ENCODE results near the gene IFITM5.

Gene IFITM5

GRCh38 chr11:293852-294661 lies 5.3 kb downstream of the IFITM5 start:
- no peak for DNase-seq

DNA sequence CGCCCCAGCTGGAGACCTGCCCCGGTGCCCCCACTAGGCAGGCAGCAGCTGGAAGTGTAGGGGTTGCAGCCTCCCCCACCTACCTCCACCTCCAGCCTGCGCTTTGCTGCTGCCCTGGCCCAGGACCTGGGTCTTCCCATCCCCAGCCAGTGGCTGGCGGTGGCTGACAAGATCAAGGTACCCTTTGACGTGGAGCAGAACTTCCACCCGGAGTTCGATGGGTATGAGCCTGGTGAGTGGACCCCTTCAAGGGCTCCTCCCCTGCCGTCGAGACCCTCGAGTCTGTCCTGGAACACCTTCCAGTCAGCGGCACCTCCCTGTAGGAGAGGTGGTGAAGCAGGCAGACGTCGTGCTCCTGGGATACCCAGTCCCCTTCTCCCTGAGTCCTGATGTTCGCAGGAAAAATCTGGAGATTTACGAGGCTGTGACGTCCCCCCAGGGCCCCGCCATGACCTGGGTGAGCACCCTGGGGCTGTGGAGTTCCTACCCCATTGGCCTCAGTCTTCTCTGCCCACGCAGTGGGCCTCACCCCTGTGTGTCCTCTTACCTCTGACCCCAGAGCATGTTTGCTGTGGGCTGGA lies 6.0 kb downstream of the IFITM5 start:
- no peak for DNase-seq

DNA sequence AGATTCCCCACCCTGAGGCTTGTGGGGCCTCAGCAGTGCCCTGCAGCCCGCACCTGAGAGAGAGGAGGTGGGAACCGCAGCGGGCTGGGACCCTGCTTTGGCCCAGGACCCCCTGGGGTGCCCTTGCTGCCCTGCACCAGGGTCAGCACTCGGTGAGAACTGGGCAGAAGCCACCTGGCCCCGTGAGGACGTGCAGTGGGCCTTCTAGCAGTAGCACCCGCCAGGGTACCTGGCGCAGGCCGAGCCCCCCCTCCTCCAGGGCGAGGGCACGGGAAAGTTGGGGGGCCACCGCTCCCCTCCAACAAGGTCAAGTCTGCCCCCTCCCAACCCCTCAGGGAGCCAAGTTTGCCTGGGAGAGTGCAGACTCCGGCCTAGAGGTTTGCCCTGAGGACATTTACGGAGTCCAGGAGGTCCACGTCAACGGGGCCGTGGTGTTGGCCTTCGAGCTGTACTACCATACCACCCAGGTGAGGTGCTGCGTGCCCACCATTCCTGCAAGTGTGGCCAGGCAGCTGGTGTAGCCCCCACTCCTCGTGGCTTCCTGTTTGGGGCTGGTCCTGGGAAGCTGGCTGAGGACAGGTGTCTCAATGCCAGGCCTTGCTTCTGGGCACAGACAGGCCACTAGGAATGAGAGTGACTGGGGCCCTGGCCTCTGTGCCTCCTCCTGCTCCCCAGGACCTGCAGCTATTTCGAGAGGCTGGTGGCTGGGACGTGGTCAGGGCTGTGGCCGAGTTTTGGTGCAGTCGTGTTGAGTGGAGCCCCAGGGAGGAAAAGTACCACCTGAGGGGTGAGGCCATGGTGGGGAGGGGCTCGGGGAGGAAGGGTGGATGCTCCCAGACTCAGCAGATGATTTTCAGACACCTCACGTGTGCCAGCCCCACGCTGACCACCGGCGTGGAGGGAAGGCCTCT lies 6.9 kb downstream of the IFITM5 start:
- DNase-seq = no peak

DNA sequence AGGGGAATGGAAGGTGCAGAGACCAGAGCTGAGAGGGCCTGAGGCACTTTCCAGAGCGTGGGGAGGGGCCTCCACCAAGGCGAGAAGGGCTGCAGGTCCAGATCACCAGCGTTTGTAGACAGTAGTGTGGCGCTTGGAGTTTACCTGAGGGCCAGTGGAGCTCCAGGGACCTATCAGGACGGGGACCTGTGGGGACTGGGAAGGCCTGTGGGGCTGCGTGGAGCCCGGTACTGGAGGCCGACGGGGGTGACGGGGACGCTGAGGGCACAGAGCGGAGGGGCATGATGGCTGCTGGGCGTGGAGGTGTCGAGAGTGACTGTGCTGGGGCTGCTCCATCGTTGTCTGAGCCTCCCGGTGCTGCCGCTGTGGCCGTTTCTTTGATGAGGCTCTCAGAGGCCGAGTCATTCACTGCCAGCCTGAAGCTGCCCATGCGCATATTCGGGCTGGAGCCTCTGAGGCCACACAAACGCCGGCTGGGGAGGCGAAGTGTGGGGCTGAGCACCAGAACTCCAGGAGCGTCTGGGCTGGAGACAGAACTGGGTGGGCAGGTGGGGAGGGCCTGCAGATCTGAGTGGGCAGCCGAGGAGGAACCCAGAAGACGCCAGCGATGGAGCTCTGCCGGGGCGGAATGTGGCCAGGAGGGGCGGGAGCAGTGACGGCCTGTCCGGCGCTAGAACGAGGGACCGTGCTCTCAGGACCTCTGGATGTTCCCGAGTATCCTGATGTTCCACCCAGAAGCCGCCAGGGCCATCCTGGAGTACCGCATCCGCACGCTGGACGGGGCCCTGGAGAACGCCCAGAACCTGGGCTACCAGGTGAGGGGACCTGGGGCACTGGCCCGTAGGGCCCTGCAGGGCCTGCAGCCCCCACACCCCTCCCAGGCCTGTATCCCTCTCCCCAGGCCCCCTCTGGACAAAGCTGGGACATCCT lies 7.8 kb downstream of the IFITM5 start:
- no peak for DNase-seq

GRCh38 chr11:290621-291231 lies 8.6 kb downstream of the IFITM5 start:
- DNase-seq = peak in 1 of 2 donors; percentile 2

- no peak for DNase-seq
Observed at GRCh38 chr11:289712-290620, 9.4 kb downstream of the IFITM5 start.

DNA sequence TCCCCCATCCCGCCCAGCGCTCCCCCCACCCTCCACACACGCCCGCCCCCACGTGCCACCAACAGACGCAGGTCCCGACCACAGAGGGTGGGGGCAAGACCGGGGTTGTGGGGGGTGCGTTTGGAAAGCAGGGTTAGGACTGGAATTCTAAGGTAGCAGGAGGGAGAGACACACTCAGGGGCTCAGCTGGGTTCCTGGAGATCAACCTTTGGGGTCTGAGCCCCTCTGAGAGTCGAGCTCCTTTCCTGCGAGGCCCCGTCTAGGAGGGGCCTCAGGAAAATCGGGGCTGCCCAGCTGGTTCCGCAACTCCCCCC lies 10.0 kb downstream of the IFITM5 start:
- DNase-seq = no peak

GRCh38 chr11:288478-289397 lies 10.6 kb downstream of the IFITM5 start, which contains the start of gene PGGHG:
Gene PGGHG, plus strand, starts transcription at chr11:289126. Its CDS starts 691 bp downstream, at chr11:289817.
- DNase-seq = peak in 1 of 2 donors; percentile 75

DNA sequence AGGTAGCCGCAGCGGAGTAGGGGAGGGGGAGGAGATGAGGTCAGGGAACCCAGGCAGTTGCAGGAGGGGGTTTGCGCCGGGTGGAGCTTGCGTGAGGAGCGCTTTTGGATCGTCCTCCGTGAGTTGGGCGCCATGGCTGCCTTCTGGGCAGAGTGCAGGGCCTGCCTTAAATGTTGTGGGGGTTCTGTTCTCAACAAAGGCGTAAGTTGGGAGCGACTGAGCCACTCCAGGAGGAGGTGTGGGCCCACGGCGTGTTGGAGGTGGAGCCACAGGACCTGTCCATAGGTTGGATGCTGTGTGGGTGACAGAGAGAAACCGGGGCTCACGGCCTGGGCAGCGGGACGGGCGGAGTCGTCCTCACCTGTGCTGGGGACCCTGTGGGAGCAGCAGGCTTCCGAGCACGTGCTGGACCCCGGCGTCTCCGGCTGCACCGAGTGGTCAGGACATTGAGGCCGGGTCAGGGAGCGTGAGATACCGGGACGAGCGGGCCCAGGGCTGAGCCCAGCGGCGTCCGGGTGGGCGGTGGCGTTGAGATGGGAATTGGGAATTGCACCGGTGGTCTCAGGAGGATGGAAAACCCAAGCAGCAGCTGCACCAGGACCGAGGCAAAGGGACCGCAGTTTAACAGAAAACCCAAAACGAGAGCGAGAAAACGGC lies 11.4 kb downstream of the IFITM5 start:
- peak; percentile 51 to 55 for DNase-seq

GRCh38 chr11:286977-287820 lies 12.1 kb downstream of the IFITM5 start:
- DNase-seq = peak; percentile 45 to 50

- no peak for DNase-seq
Observed at GRCh38 chr11:285894-286220, 13.5 kb downstream of the IFITM5 start.

DNA sequence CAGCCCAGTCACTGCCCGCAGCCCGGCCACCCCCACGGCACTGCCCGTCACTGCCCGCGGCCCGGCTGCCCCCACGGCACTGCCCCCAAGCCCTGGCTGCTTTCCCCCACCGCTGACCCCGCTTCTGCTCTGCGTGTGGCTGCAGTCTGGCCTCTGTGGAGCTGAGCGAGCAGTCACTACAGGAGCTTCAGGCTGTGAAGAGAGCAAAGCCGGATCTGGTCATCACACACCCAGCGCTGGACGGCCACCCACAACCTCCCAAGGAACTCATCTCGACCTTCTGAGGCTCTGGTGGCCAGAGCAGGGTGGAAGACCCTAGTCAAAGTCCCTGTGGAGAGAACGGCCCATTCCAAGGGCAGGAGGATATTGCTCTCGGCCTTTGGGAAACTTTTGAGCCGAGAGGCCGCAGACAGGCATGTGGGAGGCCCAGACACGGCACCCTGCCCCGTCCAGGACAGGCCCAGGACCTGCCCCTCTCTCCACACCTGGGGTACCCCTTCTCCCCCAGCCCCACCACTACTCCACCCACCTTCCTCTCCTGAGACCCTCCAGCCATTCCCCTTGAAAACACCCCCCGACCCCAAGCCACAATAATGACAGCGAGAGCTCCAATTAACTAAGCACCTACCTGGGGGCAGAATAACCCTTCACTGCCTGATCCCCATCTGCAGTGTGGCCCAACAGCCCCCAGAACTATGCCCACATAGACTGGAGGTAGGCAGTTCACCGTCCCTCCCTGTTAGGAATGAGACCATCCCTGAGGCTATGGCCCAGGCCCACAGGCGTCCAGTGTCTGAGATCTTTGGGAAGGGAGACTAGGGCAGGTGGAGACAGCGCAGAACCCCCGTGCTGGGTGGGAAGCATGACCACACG lies 14.1 kb downstream of the IFITM5 start:
- DNase-seq = no peak

- no peak for DNase-seq
Observed at GRCh38 chr11:284105-285020, 15.0 kb downstream of the IFITM5 start.

- DNase-seq = no peak
Observed at GRCh38 chr11:283405-284104, 15.8 kb downstream of the IFITM5 start.

DNA sequence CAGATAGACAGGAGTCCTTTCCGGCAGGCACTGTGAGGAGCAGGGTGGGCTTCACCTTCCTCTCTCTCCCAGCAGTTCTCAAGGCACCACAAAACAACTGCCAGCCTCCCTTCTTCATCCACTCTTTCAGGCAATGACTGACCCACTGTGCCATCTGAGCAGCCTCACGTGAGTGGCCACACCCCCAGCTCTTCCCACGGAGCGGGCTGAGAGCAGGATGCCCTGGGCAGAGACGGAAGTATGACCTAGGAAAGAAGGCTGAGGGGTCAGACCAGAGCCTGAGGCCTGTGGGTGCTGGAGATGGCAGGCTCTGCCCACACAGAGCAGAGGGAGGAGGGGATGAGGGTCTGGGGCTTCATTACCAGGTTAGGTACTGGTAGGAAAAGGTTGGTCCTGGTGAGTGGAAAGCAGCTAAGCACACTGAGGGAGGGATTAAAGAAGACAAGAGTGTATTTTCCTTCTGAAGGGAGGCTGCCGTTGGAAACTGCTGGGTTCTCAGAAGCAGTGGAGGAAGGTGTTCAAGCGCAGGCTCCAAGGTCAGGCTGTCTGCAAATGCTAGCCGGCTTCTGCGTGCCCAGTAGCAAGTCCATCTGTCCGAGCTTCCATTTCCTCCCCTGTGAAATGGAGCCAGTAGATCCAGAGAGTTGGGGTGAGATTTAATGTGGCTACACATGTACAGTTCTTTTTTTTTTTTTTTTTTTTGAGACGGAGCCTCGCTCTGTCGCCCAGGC lies 16.5 kb downstream of the IFITM5 start:
- DNase-seq = no peak

Data from stimulated activated CD4-positive, alpha-beta T cell treated with anti-CD3 and anti-CD28 coated beads, Interleukin-2, amount 100 ng/mL, for 24 hours (primary cell).